NCI-H526 treated with DMSO at 0.1 percent for 48 hours (cell line): ENCODE measurements around the gene PTPRC.

Experiments
- DNase-seq: peaks from one replicate; lab custom pipeline; 2025; lab: John Stamatoyannopoulos, UW

PTPRC gene

DNA sequence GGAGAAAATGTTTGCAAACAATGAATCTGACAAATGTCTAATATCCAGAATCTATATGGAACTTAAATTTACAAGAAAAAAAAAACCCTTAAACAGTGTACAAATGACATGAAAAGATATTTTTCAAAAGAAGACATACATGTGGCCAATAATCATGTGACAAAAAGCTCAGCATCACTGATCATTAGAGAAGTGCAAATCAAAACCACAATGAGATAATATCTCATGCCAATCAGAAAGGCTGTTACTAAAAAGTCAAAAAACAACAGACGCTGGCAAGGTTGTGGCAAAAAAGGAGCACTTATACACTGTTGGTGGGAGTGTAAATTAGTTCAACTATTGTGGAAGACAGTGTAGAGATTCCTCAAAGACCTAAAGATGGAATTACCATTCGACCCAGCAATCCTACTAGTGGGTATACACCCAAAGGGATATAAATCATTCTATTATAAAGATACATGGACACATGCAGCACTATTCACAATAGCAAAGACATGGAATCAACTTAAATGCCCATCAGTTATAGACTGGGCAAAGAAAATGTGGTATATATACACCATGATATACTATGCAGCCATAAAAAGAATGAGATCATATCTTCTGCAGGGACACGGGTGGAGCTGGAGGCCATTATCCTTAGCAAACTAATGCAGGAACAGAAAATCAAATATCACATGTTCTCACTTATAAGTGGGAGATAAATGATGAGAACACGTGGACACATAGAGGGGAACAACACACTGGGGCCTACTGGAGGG, 123.2 kb downstream of the PTPRC start:
- DNase-seq, result no peak

DNA sequence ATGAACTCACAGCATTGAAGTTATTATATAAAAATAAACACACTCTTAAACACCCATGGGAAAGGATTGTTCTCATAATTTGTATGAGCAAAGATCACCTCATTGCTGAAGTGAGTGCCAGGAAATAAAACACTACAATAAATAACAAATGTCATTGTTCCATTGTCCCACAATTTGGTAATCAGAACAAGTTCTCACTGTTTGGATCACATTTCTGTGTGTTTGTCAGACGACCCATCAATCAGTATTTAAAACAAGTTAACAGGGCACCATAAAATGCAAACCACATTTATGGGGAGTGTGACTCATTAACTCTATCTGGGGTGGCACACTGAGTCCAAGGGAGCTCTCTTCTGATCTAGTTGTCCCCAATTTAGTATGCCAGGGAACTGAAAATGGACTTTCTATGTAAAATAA, 124.5 kb downstream of the PTPRC start:
- DNase-seq, result peak; percentile 28

DNA sequence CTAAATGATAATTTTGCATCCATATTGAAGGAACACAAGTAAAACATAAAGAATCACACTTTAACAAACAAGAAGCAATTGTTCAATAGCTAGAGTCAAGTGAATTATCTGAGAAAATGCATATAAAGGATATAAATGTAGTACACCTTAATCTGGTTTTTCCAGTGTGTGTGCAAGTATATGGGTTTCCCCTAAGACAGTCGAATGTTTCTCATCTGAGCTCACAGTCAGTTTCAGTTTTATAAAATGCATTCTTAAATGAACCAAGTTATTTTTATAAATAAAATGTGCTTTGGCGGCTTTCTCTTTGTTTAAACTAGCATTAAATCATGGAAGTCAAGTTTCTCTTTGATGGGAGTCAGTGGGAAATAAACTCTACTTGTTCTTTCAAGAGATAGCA, 125.9 kb downstream of the PTPRC start:
- DNase-seq, result no peak

DNA sequence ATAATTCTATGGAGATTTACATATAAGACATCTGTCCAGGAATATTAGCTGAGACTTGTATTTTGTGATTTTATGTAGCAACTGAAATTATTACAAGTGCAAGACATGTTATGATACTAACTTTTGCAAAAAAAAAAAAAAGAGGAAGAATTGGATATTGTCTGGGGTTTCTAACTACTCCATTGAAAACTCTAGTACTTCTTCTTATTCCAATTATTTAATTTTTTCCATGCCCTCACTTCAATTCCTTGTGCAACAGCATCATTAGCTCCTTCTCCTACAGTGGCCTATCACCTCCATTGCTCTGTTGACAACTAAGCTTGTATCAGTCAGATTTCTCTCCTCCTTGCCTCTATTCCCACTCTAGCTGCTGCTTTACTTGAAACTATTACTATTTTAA, 126.6 kb downstream of the PTPRC start:
- no peak for DNase-seq

DNA sequence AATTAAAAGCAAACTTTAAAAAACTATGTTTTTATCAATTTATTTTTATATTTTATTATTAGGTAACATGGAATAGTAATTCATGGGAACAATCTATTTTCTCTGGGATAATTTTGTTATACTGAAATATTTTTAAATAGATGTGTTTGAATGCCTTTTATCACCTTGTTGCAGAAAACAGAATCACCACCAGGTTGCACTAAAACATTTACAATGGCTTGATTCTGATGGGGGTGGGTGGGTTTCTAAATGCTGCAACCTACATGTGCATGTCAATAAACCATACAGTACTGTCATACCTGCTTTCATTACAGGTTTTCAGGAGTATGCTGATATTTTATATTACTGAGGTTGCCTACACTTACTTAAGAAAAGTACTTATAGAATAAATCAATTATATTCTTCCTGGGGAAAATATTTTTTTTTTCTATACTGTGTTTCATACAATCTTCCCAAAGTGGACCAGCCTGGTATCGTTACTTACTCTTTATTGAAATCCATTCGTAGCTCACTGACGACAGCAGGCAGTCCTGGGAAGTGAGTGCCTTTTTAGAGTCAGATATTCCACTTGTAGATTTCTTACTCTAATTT, 132.8 kb downstream of the PTPRC start:
- peak; percentile 5 for DNase-seq

DNA sequence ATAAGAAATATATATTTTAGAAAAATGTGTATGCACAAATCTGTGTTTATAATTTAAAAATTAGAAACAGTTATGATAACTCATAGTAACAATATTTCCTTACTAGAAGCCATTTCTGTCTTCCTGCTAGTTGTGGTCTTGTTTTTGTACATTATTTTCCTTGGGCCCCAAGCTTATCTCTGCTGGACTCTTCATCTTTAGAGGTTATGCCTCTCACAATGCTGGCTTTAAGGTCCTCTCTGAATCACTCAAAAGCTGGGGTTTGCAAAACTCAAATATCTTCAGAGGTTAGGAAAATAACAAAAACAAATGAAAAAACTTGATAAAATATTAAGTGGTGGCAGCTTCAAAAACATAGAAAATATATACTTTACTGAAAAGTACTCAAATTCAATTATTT, 133.8 kb downstream of the PTPRC start:
- DNase-seq, result no peak

DNA sequence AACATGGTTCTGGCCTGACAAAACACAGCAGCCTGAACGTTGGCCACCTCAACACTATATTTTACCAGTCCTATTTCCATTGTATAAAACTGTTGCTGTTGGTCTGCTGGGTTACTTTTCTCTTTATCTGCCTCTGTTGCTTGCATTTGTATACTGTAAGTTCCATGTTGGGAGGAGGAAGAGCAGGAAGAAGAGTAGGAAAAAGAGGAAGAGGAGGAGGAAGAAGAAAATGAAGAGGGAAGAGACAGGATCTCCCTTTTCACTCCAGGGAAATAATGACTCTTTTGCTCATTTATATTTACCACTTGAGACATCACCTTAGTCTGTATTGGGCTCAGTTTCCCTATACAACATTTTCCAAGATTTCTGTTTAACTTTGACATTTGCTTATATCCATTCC, 134.2 kb downstream of the PTPRC start:
- DNase-seq, result no peak

DNA sequence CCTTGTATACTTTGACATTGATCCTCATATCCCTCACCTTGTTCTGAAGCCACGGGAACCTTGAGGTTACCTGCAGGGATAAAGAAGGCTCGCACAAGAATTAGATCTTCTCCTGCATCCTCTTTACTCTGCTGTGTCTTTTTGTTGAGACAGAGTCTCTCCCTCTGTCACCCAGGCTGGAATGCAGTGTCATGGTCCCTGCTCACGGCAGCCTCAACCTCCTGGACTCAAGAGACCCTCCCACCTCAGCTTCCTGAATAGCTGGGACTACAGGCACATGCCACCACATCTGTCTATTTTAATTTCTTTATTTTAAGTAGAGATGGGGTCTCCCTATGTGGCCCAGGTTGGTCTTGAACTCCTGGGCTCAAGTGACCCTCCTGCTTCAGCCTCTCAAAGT, 134.7 kb downstream of the PTPRC start:
- no peak for DNase-seq

DNA sequence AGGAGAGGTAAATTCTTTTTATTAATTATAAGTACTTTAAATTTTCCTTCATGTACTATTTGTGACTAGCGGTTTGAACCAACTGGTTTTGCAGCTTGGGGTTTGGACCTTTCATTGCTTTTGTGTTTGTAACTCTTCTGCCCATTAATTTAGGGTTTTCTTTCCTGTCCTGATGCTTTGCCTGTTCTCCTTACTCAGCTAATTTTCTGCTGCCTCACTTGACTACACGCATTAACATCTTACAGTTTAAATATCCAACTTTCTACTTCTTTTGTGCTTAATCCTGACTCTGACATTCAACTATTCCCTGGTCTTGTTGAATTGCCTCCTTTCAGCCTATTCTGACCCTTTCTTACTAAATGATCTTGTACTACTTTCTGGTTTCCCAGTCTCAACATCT, 135.6 kb downstream of the PTPRC start:
- no peak for DNase-seq

DNA sequence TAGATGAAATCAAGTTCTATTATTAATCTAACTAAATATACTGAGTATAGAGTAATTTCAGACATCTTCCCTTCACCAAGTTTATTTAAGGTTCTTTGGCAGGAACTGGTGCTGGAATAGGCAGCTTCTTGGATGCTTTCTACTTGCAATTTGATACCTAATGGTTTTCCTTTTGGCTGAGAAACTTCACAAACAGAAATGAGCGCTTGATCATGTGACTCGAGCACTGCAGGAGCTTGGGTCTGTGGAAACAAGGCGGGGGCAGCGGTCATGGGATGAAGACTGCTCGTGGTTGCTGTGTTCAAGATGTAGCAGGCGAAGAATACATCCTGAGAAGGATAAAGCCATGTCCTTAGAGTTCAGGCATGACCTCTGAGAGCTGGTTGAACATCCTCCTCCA, 136.8 kb downstream of the PTPRC start:
- DNase-seq, result no peak

DNA sequence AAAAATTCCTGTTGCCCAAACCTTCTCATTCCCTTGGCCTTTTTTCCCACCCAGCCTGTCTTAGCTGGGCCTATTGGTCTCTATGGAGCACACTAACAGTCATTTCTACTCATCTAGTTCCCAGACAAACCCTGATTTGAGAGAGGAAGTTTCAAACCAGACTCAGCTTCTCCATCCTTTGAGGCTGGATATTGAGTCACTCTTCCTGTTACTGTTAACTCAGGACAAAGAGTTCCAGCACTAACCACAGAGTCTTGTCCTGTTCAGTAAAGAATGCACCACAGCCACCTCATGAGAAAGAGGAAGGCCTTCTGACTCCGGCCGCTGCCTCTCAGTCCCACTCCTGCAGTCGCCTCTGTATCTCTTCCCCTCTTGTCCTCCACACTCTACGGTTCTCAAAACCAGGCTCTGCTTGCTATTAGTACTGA, 137.8 kb downstream of the PTPRC start:
- no peak for DNase-seq

DNA sequence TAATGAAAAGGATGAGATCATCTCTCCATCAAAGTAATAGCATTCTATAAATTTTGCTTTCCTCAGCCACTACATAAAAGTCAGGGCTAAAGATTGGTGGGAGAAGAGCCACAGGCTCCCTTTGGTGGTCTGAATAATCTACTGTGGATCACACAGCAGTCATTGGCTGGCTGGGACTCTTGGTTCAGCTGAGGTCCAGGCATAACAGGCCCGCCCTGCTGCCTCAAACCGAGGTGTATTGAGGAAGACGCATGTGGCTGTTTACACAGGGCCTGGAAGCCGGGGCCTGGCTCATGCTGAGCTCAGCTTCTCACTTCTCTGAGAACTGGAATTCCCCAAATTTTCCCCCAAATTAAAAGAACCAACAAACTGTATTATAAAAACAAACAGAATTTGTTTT, 139.2 kb downstream of the PTPRC start:
- DNase-seq, result no peak

DNA sequence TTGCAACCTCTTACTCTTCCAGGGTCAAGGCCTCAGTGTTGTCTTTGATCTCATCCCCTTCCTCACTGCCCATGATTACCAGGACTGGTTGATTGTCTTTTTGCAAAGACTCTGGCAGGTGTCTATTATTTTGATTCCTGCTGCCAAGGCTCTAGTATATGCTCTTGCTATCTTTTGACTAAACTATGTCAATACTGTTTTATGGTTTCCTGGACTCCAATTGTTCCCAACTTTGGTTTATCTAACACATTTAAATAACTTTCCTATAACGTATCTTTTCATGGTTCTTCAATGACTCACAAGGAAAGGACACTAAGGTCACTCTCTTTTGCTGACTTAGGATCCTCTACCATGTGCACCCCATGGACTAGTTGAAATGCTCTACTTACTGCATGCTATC, 141.5 kb downstream of the PTPRC start:
- DNase-seq, result no peak

DNA sequence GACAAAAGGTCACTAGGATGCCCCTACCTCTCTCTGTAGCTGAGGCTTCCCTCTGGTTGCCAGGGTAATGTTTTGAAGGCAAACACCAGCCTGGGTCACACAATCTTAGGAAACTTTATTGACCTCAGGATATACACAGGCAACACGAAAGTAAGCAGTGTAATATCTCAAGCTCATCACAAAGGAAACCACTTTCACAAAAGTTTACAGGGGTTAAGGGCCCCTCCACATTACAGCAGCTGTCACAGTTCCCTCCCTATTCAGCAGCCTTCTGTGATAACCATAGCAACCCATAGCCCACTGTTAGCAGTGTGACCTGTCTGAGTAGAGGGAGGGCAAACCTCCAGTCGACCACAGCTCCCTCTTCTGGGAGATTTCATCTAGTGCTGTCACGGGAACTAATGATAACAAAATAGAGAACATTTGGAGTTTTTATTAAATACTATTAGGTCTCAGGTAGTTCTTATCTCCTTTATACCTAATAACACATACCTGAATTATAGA, 149.8 kb downstream of the PTPRC start:
- DNase-seq, result no peak

DNA sequence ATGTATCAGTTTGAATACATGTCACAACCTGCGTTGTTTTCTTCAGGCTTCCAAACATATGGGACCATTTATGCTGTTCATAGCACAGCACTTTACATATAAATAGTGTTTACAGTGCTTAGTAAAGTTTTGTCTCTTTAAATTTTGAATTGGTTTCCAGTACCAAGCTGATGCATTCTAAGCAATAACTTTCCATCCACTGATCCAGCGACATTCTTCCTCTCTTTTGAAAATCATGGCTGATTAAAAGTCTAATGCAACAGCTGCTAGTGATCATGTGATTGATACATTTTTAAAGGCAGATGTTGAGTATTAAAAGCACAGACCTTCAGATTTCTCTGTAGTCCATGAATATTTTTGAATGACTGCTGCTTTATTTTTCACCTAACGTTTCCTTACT, 154.9 kb downstream of the PTPRC start:
- no peak for DNase-seq

DNA sequence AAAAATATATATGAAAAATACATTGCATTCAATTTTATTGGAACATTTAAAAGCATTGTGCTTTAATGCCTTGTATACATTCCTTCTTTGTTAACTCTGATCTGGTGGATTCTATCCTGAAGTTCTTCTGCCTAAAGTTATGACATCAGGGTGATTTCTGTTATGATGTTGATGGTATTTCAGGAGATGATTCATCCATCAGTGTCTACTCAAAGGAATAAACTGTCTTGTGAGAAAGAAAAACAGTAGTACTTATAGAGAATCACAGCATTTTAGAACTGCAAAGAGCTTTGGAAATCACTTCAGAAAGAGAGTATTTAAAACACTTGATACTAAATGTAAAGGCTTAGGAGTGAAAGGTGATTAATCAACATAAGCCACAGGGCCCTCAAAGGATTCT, 155.7 kb downstream of the PTPRC start:
- no peak for DNase-seq

DNA sequence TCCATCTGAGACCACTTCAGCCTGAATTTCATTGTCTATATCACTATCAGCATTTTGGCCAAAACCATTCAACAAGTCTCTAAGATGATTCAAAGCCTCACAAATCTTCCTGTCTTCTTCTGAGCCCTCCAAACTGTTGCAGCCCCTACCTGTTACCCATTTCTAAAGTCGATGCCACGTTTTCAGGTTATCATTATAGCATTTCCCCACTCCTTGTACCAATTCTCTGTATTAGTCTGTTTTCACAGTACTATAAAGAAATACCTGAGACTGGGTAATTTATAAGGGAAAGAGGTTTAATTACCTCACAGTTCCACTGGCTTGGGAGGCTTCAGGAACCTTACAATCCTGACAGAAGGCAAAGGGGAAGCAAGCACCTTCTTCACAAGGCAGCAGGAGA, 158.8 kb downstream of the PTPRC start:
- DNase-seq, result no peak

DNA sequence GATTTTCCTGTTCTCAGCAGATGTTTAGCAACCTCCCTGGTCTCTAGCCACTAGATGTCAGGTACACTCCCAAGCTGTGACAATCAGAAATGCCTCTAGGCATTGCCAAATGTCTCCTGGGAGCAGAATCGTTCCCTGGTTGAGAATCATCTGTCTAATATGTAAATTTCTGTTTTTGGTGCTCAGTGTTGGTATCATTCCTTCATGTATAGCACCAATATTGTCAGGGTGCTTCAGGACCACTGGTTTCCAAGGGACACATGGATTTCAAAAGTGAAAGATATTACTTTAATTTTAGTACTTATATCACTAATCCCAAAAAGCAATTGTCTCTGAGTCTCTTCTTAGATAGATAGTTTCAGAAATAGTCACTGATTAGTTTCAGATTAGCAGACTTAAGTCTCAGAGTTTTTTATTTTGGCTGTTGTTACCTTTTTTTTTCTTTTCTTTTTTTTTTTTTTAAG, 160.1 kb downstream of the PTPRC start:
- no peak for DNase-seq

DNA sequence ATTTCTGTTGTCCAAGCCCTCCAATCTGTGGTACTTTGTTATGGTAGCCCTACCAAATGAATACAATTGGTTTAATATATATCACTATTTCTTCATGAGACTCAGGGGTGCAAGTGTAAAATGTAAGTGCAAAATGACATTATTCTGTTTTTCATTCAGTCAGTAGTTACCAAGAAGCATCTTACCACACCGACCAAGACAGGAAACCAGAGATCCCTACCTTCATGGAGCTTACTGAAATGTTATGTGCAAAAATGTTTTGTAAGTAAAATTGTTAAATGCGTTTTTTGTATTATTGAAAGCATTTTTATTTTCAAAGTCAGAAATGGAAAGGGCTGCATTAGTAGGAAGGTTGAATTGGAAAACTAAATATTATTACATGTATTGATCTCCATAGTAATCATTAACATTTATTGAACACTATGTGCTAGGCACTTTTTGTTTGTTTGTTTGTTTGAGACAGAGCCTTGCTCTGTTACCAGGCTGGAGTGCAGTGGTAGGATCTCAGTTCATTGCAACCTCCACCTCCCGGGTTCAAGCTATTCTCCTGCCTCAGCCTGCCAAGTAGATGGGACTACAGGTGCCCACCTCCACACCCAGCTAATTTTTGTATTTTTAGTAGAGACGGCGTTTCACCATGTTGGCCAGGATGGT, 166.8 kb downstream of the PTPRC start:
- DNase-seq, result no peak

DNA sequence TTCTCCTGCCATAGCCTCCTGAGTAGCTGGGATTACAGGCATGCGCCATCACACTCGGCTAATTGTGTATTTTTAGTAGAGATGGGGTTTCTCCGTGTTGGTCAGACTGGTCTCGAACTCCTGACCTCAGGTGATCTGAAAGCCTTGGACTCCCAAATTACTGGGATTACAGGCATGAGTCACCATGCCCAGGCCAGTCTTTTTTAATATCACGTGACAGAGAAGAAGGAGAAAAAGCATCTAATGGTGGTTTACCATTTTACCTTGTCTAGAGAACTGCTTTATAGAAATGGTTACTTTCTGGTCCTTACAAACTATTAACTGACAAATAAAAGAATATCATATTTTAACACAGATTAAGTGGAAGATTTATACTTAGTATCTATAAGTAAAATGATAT, 168.0 kb downstream of the PTPRC start:
- DNase-seq, result no peak
